Stomach smooth muscle (tissue), 2 donors: ENCODE data around the gene VSTM1.

ENCODE experiments used
- H3K27ac ChIP-seq: one replicate; pipeline ENCODE4 v1.7.0; 2013; ENCODE audit warnings: mild to moderate bottlenecking, low read length, inconsistent platforms
- H3K27me3 ChIP-seq, 2 donors: one replicate each; pipeline ENCODE4 v1.7.0; 2013; ENCODE audit warnings: low read length in 2 of 2; ENCODE audit not compliant: insufficient read depth in 2 of 2, control insufficient read depth in 1 of 2
- H3K36me3 ChIP-seq, 2 donors: one replicate each; pipeline ENCODE4 v1.7.0; 2013; ENCODE audit warnings: low read length in 2 of 2; ENCODE audit not compliant: control insufficient read depth in 2 of 2, insufficient read depth in 2 of 2
- H3K4me1 ChIP-seq: one replicate; pipeline ENCODE4 v1.7.0; 2013; ENCODE audit warnings: low read length; ENCODE audit not compliant: control insufficient read depth, insufficient read depth
- H3K4me3 ChIP-seq, 2 donors: one replicate each; pipeline ENCODE4 v1.7.0; 2013; ENCODE audit warnings: low read length in 2 of 2
- H3K9ac ChIP-seq, 2 donors: one replicate each; pipeline ENCODE4 v1.7.0; 2013; ENCODE audit warnings: low read length in 2 of 2, mild to moderate bottlenecking in 1 of 2
- H3K9me3 ChIP-seq, 2 donors: one replicate each; pipeline ENCODE4 v1.7.0; 2013; ENCODE audit warnings: low read length in 2 of 2; ENCODE audit not compliant: control insufficient read depth in 2 of 2
- donor health status: healthy.
- donor health status: Pancreatic carcinoma.

Gene VSTM1

GRCh38 chr19:54010474-54010873, 53.2 kb downstream of the VSTM1 start:
- Histone ChIP-seq H3K4me1 (no peaks in the 10 kb centered on the region), H3K27me3 (peaks cover 0 to 8% of the 10 kb centered on the region in 2 donors), H3K27ac (no peak overlapping the region), H3K9ac (no peak overlapping the region), H3K4me3 (no peak overlapping the region), H3K36me3 (no peaks in the 10 kb centered on the region), H3K9me3 (no peaks in the 10 kb centered on the region)

DNA sequence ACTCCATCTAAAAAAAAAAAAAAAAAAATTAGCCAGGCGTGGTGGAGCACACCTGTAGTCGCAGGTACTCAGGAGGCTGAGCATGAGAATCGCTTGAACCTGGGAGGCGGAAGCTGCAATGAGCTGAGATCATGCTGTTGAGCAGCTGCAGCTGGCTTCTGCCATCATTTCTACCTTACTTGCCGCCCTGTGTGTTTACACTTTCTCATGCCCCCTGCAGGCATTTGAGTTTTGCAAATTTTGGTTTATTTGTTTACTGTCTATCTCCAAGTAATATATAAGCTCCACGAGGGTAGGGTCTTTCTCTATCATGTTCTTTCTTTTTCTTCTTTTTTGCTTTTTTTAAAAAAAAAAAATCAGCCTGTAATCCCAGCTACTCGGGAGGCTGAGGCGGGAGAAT, 54.3 kb downstream of the VSTM1 start:
- no peak overlapping the region for H3K27ac ChIP-seq
- H3K36me3 ChIP-seq, result no peaks in the 10 kb centered on the region
- no peaks in the 10 kb centered on the region for H3K4me1 ChIP-seq
- no peak overlapping the region for H3K9ac ChIP-seq
- H3K27me3 ChIP-seq, result peaks cover 2 to 7% of the 10 kb centered on the region in 2 donors
- no peak overlapping the region for H3K4me3 ChIP-seq
- H3K9me3 ChIP-seq, result no peaks in the 10 kb centered on the region

GRCh38 chr19:54002495-54003315, 61.0 kb downstream of the VSTM1 start:
- H3K36me3 ChIP-seq, result no peaks in the 10 kb centered on the region
- no peaks in the 10 kb centered on the region for H3K9me3 ChIP-seq
- peaks cover 11% of the 10 kb centered on the region in 2 donors for H3K27me3 ChIP-seq
- H3K4me3 ChIP-seq, result no peak overlapping the region
- no peak overlapping the region for H3K9ac ChIP-seq
- H3K4me1 ChIP-seq, result no peaks in the 10 kb centered on the region
- no peak overlapping the region for H3K27ac ChIP-seq

- H3K4me3 ChIP-seq, result no peak overlapping the region
- H3K4me1 ChIP-seq, result no peaks in the 10 kb centered on the region
- no peak overlapping the region for H3K27ac ChIP-seq
- no peak overlapping the region for H3K9ac ChIP-seq
- no peaks in the 10 kb centered on the region for H3K9me3 ChIP-seq
- H3K27me3 ChIP-seq, result peaks cover 11 to 13% of the 10 kb centered on the region in 2 donors
- no peaks in the 10 kb centered on the region for H3K36me3 ChIP-seq
Observed at GRCh38 chr19:54001496-54001895, 62.2 kb downstream of the VSTM1 start.

- Histone ChIP-seq H3K27me3 (peaks cover 18 to 22% of the 10 kb centered on the region in 2 donors), H3K4me1 (no peaks in the 10 kb centered on the region), H3K36me3 (no peaks in the 10 kb centered on the region), H3K9ac (no peak overlapping the region), H3K9me3 (no peaks in the 10 kb centered on the region), H3K4me3 (no peak overlapping the region), H3K27ac (no peak overlapping the region)
Observed at GRCh38 chr19:53999694-54000093, 64.0 kb downstream of the VSTM1 start.

DNA sequence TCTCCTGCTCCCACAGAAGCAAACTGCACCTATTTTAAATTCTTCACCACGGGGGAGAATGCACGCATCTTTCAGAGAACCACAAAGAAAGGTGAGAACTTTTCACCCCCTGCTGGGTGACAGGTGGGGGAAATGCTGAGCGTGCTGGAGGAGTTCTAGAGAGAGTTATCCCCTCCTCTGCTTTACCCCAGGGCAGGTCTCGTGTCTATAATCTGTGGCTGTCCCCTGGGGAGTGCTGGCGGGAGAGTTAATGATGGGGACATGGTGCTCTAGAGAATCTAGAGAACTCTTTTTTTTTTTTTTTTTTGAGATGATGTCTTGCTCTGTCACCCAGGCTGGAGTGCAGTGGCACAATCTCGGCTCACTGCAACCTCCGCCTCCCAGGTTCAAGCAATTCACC, 65.5 kb downstream of the VSTM1 start:
- Histone ChIP-seq H3K36me3 (no peaks in the 10 kb centered on the region), H3K9me3 (no peaks in the 10 kb centered on the region), H3K4me1 (no peaks in the 10 kb centered on the region), H3K4me3 (no peak overlapping the region), H3K27me3 (peaks cover 30 to 36% of the 10 kb centered on the region in 2 donors), H3K27ac (no peak overlapping the region), H3K9ac (no peak overlapping the region)

DNA sequence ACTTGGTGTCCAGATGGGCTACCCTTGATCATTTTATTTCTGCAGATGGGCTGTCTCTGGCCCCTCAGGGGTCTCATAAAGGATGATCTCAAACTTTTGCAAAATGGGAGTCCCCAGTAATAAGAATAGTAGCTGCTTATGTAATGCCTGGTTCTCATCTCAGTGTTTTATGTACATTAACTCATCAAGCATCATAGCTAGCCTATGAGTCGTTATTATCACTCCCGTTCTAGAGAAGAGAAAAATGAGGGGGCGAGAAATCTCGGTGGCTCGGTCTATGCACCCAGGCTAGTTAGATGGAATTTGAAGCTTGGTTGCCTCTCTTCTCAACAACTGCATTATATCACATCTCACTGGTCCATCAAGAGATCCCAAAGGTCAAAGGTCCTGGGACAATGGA, 68.9 kb downstream of the VSTM1 start:
- no peaks in the 10 kb centered on the region for H3K36me3 ChIP-seq
- H3K27ac ChIP-seq, result no peak overlapping the region
- peaks cover 42 to 44% of the 10 kb centered on the region in 2 donors for H3K27me3 ChIP-seq
- no peak overlapping the region for H3K4me3 ChIP-seq
- no peak overlapping the region for H3K9ac ChIP-seq
- H3K9me3 ChIP-seq, result no peaks in the 10 kb centered on the region
- H3K4me1 ChIP-seq, result no peaks in the 10 kb centered on the region

GRCh38 chr19:53993448-53993847, 70.2 kb downstream of the VSTM1 start:
- H3K27me3 ChIP-seq, result peaks cover 39 to 40% of the 10 kb centered on the region in 2 donors
- no peaks in the 10 kb centered on the region for H3K9me3 ChIP-seq
- no peak overlapping the region for H3K4me3 ChIP-seq
- no peaks in the 10 kb centered on the region for H3K4me1 ChIP-seq
- H3K27ac ChIP-seq, result no peak overlapping the region
- no peak overlapping the region for H3K9ac ChIP-seq
- no peaks in the 10 kb centered on the region for H3K36me3 ChIP-seq

GRCh38 chr19:53992815-53993214, 70.9 kb downstream of the VSTM1 start:
- H3K4me3 ChIP-seq, result no peak overlapping the region
- no peaks in the 10 kb centered on the region for H3K4me1 ChIP-seq
- no peak overlapping the region for H3K9ac ChIP-seq
- H3K27ac ChIP-seq, result no peak overlapping the region
- H3K9me3 ChIP-seq, result no peaks in the 10 kb centered on the region
- no peaks in the 10 kb centered on the region for H3K36me3 ChIP-seq
- peaks cover 37 to 39% of the 10 kb centered on the region in 2 donors for H3K27me3 ChIP-seq

- no peak overlapping the region for H3K27ac ChIP-seq
Observed at GRCh38 chr19:53992211-53992610, 71.5 kb downstream of the VSTM1 start.

More at GRCh38 chr19:53992211-53992610, 71.5 kb downstream of the VSTM1 start:
- H3K9me3 ChIP-seq, result no peaks in the 10 kb centered on the region
- no peak overlapping the region for H3K4me3 ChIP-seq
- no peaks in the 10 kb centered on the region for H3K36me3 ChIP-seq
- peaks cover 35 to 39% of the 10 kb centered on the region in 2 donors for H3K27me3 ChIP-seq
- H3K4me1 ChIP-seq, result no peaks in the 10 kb centered on the region
- H3K9ac ChIP-seq, result no peak overlapping the region
